Gastrocnemius medialis (tissue), 4 donors: Measurements from ENCODE around the gene RAB4B. TPM values are rescaled to one million over a fixed set of nuclear protein-coding genes. Genes with fewer than 3 reads are reported as not detected.

Experiments used
- ATAC-seq, 2 donors: fragments of 150-250 bp; one replicate each; pipeline ENCODE4 v1.9.1; 2016
- DNase-seq, 2 donors: peaks; one replicate each; pipeline ENCODE4 v3.0.0-alpha.2; 2019
- H3K27ac ChIP-seq, 4 donors: fragments of 200-600 bp; sonication (generic); 1 replicate in 1 of 4; 2 replicates in 3 of 4; pipeline ENCODE4 v1.5.1; 2016 to 2018; ENCODE audit warnings: mild to moderate bottlenecking in 2 of 4, moderate library complexity in 1 of 4
- H3K27me3 ChIP-seq, 3 donors: fragments of 200-600 bp; sonication (generic) in 2 of 3; 1 replicate in 1 of 3; 2 replicates in 2 of 3; pipeline versions ENCODE4 v1.5.1 to v1.6.0; 2016 to 2019; ENCODE audit warnings: mild to moderate bottlenecking in 1 of 3, moderate library complexity in 1 of 3
- H3K36me3 ChIP-seq, 2 donors: fragments of 200-600 bp; sonication (generic) in 1 of 2; one replicate each; pipeline ENCODE4 v1.5.1; 2017 to 2018
- H3K4me1 ChIP-seq, 2 donors: fragments of 200-600 bp; sonication (generic) in 1 of 2; one replicate each; pipeline ENCODE4 v1.5.1; 2016 to 2017; ENCODE audit warnings: mild to moderate bottlenecking in 2 of 2
- H3K4me3 ChIP-seq, 4 donors: fragments of 200-600 bp; sonication (generic) in 3 of 4; 1 replicate in 1 of 4; 2 replicates in 3 of 4; pipeline ENCODE4 v1.5.1; 2016 to 2019; ENCODE audit warnings: mild to moderate bottlenecking in 2 of 4
- H3K9me3 ChIP-seq, 3 donors: fragments of 200-600 bp; sonication (generic) in 2 of 3; 1 replicate in 1 of 3; 2 replicates in 2 of 3; pipeline ENCODE4 v1.5.1; 2016 to 2019
- POLR2A ChIP-seq, 2 donors: fragments of 450-650 bp; IDR thresholded peaks; one replicate each; pipeline ENCODE4 v1.6.1; 2017; ENCODE audit warnings: antibody characterized with exemption in 2 of 2, mild to moderate bottlenecking in 2 of 2, moderate library complexity in 2 of 2
- in situ Hi-C, 4 donors: fragments of 200-750 bp; cut with MboI; loops; one replicate each; pipeline versions ENCODE4 v1.15.0 to v1.8.0; 2017; ENCODE audit warnings: low sequenced_read_pairs in 4 of 4
- intact Hi-C: fragments of 100-400 bp; cut with DNase I; formaldehyde crosslinking; loops from one replicate; pipeline ENCODE4 v1.15.1; 2023; ENCODE audit warnings: low total_unique reads
- total RNA-seq, 4 donors: library from RNA; depleted of rRNA; stranded (reverse); fragments of >200 nt; gene quantifications; one replicate each; pipeline versions ENCODE4 v1.1.0 to v1.2.3, GENCODE V29; 2016
- TF ChIP-seq, protein P1 (sequence below), 5 experiments: fragments of 450-650 bp in 3 of 5; fragments of 200-600 bp in 2 of 5; sonication (generic) in 2 of 5; IDR thresholded peaks in 4 of 5; conservative IDR thresholded peaks in 1 of 5; 1 replicate in 4 of 5; 2 replicates in 1 of 5; pipeline ENCODE4 v1.5.1; 2016 to 2019; ENCODE audit warnings: antibody characterized with exemption in 5 of 5, mild to moderate bottlenecking in 3 of 5, moderate library complexity in 3 of 5

The RAB4B gene
- total RNA-seq, 4 donors from 2014 or later = 14.9 to 27.2 (median 19.7) TPM

DNA sequence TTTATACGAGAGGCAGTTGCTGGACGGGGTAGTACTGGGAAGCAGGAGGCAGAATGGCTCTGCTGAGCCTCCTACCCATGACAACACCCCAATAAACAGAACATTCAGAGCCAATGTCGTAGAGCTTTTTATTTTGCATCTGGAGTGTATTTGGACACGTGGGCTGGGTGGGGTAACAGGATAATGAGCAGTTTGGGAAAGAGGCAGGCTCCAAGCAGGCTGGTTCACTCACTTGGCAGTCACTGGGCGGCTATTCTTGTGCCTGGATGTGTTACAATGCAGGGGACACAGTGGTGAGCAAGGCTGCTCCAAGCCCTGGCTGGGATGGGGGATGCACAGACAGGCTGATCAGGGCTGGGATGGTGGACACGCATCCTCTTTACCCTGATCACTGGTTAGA lies 37.3 kb upstream of the RAB4B start:
- TF ChIP-seq, protein P1, sequence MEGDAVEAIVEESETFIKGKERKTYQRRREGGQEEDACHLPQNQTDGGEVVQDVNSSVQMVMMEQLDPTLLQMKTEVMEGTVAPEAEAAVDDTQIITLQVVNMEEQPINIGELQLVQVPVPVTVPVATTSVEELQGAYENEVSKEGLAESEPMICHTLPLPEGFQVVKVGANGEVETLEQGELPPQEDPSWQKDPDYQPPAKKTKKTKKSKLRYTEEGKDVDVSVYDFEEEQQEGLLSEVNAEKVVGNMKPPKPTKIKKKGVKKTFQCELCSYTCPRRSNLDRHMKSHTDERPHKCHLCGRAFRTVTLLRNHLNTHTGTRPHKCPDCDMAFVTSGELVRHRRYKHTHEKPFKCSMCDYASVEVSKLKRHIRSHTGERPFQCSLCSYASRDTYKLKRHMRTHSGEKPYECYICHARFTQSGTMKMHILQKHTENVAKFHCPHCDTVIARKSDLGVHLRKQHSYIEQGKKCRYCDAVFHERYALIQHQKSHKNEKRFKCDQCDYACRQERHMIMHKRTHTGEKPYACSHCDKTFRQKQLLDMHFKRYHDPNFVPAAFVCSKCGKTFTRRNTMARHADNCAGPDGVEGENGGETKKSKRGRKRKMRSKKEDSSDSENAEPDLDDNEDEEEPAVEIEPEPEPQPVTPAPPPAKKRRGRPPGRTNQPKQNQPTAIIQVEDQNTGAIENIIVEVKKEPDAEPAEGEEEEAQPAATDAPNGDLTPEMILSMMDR (IDR thresholded peaks at IDR 0.05 in 4 of 5, conservative IDR thresholded peaks at IDR 0.05 in 1 of 5) = no peak
- intact Hi-C loops (no loop called here), in situ Hi-C loops (no loop called here)
- H3K27me3 ChIP-seq = no peaks in the 10 kb centered on the region
- no peak overlapping the region for H3K4me3 ChIP-seq
- peaks cover 0 to 42% of the 10 kb centered on the region in 2 donors for H3K36me3 ChIP-seq
- DNase-seq = peak; percentile 46 to 84
- peaks cover 11 to 12% of the 10 kb centered on the region in 2 donors for H3K4me1 ChIP-seq
- H3K27ac ChIP-seq = peak overlapping the region; percentile 53 to 76 (median 66)
- peak; percentile 81 to 86 for ATAC-seq
- no peaks in the 10 kb centered on the region for H3K9me3 ChIP-seq

- Histone ChIP-seq H3K36me3 (peaks cover 0 to 33% of the 10 kb centered on the region in 2 donors), H3K27ac (peak overlapping the region; percentile 53 to 76 (median 66)), H3K9me3 (no peaks in the 10 kb centered on the region), H3K27me3 (no peaks in the 10 kb centered on the region), H3K4me1 (peaks cover 11 to 15% of the 10 kb centered on the region in 2 donors), H3K4me3 (no peak overlapping the region)
- DNase-seq = no peak
- in situ Hi-C loops (no loop called here), intact Hi-C loops (no loop called here)
- TF ChIP-seq, protein P1 (IDR thresholded peaks at IDR 0.05 in 4 of 5, conservative IDR thresholded peaks at IDR 0.05 in 1 of 5) = no peak
- TF ChIP-seq POLR2A (IDR thresholded peaks at IDR 0.05) = no peak
- ATAC-seq = no peak
These were observed 36.3 kb upstream of the RAB4B start for GRCh38 chr19:40741527-40742390.

DNA sequence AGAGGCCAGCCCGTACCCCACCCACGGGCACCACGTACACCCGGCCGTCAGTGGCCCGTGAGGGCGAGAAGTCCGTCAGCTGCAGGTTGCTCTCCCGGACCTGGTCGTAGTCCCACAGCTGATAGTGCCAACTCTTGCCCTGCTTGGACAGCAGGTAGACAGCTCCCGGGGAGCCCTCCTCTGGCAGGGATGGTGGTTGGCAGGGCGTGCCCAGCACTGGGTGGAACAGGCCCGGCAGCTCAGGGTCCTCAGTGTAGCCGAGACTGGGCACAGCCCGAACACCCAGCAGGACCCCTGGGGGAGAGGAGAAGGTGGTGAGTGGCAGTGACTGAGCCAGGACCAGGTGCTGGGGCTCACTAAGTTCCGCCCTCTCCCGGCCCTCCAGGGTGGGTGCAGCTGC lies 35.6 kb upstream of the RAB4B start:
- ATAC-seq = no peak

GRCh38 chr19:40742886-40743285 lies 35.2 kb upstream of the RAB4B start:
- ATAC-seq (no peak), DNase-seq (no peak)
- in situ Hi-C loops (no loop called here), intact Hi-C loops (no loop called here)
- peaks cover 0 to 22% of the 10 kb centered on the region in 2 donors for H3K36me3 ChIP-seq
- TF ChIP-seq, protein P1 (IDR thresholded peaks at IDR 0.05 in 4 of 5, conservative IDR thresholded peaks at IDR 0.05 in 1 of 5) = no peak
- H3K4me3 ChIP-seq = no peak overlapping the region
- H3K9me3 ChIP-seq = no peaks in the 10 kb centered on the region
- no peaks in the 10 kb centered on the region for H3K27me3 ChIP-seq
- peaks cover 11 to 15% of the 10 kb centered on the region in 2 donors for H3K4me1 ChIP-seq
- peak overlapping the region in 1 of 4 donors; percentile 18 for H3K27ac ChIP-seq

More for the DNA sequence above, 35.6 kb upstream of the RAB4B start:
- Histone ChIP-seq H3K27ac (peak overlapping the region in 2 of 4 donors; percentile 12 to 18), H3K9me3 (no peaks in the 10 kb centered on the region), H3K4me3 (no peak overlapping the region), H3K4me1 (peaks cover 11 to 15% of the 10 kb centered on the region in 2 donors), H3K27me3 (no peaks in the 10 kb centered on the region), H3K36me3 (peaks cover 0 to 26% of the 10 kb centered on the region in 2 donors)
- intact Hi-C loops = no loop called here
- TF ChIP-seq, protein P1 (IDR thresholded peaks at IDR 0.05 in 4 of 5, conservative IDR thresholded peaks at IDR 0.05 in 1 of 5) = no peak
- TF ChIP-seq POLR2A (IDR thresholded peaks at IDR 0.05) = no peak
- in situ Hi-C loops = no loop called here
- DNase-seq = no peak
